ENCODE measurements around the gene HOXB4. TPM values are rescaled to one million over a fixed set of nuclear protein-coding genes. Genes with fewer than 3 reads are reported as not detected.

The HOXB4 gene
- total RNA-seq, 1 experiment from 2014 or later, result 11.3 TPM

DNA sequence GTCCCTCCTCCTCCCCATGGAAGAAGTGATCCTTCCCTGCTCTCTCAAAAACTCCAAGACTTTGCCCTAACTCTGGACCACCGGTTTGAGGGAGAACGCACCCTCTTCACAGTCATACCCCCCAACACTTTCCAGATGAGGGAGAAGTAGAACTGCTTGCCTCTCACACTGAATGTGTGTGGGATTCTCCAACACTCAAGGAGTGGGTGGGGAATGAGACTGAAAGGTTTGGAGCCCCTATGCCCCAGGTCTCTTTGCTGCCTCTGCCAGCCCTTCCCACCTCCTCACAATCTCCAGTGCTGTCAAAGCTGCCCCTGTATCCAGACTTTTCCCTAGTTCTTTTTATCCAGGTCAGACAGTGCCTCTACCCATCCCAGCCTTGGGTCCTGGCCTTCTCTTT is 11.4 kb downstream of the HOXB4 start:
- no peak overlapping the region for H2AFZ ChIP-seq (ENCODE audit: low read depth, low read length, poor library complexity, severe bottlenecking)
- intact Hi-C loops (cut with micrococcal nuclease), result no loop called here
- no peak overlapping the region for H3K4me3 ChIP-seq (replicated peaks in 1 of 2; ENCODE audit: low read depth in 1 of 2, low read length in 2 of 2)
- no peak overlapping the region for H3K4me2 ChIP-seq (ENCODE audit: low read length)
- no peak overlapping the region for H3K27ac ChIP-seq (ENCODE audit: low read depth, low read length)
- ATAC-seq, result no peak
- H4K20me1 ChIP-seq (ENCODE audit: insufficient read depth), result no peaks in the 10 kb centered on the region
- BruUV-seq (replicated peaks), result no TSS peak
- H3K36me3 ChIP-seq (ENCODE audit: control insufficient read depth in 1 of 2, insufficient read depth in 2 of 2, low read length in 2 of 2), result no peaks in the 10 kb centered on the region; a peak in 1 of 4 replicates
- H3K9me3 ChIP-seq (ENCODE audit: control insufficient read depth in 1 of 2, insufficient read depth in 1 of 2, low read depth in 1 of 2, low read length in 2 of 2), result no peaks in the 10 kb centered on the region
- CTCF ChIA-PET, result no interaction called here
- TF ChIP-seq, protein P1, sequence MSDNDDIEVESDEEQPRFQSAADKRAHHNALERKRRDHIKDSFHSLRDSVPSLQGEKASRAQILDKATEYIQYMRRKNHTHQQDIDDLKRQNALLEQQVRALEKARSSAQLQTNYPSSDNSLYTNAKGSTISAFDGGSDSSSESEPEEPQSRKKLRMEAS (IDR thresholded peaks at IDR 0.05), result no peak
- TF ChIP-seq FOSL1 (IDR thresholded peaks at IDR 0.05; ENCODE audit: low read depth) (no peak), TCF7L2 (IDR thresholded peaks at IDR 0.05; ENCODE audit: borderline replicate concordance, extremely low read depth, insufficient read depth, insufficient read length) (no peak)
- TF ChIP-seq, protein P2, sequence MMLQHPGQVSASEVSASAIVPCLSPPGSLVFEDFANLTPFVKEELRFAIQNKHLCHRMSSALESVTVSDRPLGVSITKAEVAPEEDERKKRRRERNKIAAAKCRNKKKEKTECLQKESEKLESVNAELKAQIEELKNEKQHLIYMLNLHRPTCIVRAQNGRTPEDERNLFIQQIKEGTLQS (IDR thresholded peaks at IDR 0.05), result no peak
- no peaks in the 10 kb centered on the region for H3K4me1 ChIP-seq (ENCODE audit: control insufficient read depth in 1 of 2, insufficient read depth in 2 of 2, low read length in 2 of 2)
- DNase-seq (ENCODE audit: low read depth, low spot score), result no peak
- H3K27me3 ChIP-seq (ENCODE audit: insufficient read depth, low read length), result no peaks in the 10 kb centered on the region
- H3K9me2 ChIP-seq (ENCODE audit: insufficient read depth), result no peaks in the 10 kb centered on the region
- H3K79me2 ChIP-seq (ENCODE audit: insufficient read depth, low read length), result peaks cover 48% of the 10 kb centered on the region
- RAD21 ChIA-PET (ENCODE audit: low non-redundant PET in 1 of 2, low total read pairs in 2 of 2, uncharacterized antibody in 2 of 2, unreplicated experiment in 2 of 2), result no interaction called here
- POLR2A ChIA-PET, result no interaction called here
- H3K9ac ChIP-seq (ENCODE audit: low read length), result no peak overlapping the region

DNA sequence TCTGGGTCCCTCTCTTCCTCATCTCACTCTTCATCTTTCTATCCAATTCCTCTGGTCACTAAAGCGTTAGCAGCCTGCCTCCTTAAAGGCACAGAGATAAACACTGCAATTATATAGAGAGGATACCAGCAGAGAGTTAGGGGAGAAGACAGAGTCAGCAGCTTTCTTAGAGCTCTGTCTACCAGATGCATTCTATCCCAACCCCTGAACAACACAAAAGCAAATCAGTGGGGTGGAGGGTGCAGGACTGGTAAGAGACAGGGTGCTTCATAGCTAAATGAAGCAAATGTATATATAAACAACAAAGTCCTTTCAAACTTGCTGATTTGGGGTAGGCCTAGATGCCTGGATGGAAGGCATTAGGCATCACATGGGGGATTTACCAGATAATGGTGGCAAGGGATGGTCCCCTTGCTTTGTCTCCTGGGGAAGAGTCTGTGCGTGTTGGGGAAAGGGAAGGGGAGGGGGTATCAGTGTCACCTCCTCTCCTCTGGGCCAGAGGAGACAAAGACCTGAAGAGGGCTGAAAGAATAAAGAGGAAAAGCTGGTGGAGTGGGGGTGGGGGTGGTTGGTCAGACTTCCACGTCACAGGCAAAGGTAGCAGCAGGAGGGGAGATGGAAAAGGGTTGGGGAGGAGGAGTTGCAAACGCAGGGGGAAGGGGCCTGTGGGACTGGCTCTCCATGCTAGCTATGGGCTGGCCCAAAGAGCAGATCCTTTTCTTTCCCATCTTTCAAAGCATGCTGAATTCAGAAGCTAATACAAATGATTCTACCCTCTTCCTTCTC is 12.0 kb downstream of the HOXB4 start:
- Histone ChIP-seq H2AFZ (ENCODE audit: low read depth, low read length, poor library complexity, severe bottlenecking) (no peak overlapping the region), H4K20me1 (ENCODE audit: insufficient read depth) (no peaks in the 10 kb centered on the region), H3K79me2 (ENCODE audit: insufficient read depth, low read length) (peaks cover 43% of the 10 kb centered on the region), H3K4me2 (ENCODE audit: low read length) (no peak overlapping the region), H3K4me3 (replicated peaks in 1 of 2; ENCODE audit: low read depth in 1 of 2, low read length in 2 of 2) (no peak overlapping the region), H3K9me3 (ENCODE audit: control insufficient read depth in 1 of 2, insufficient read depth in 1 of 2, low read depth in 1 of 2, low read length in 2 of 2) (no peaks in the 10 kb centered on the region), H3K4me1 (ENCODE audit: control insufficient read depth in 1 of 2, insufficient read depth in 2 of 2, low read length in 2 of 2) (no peaks in the 10 kb centered on the region), H3K9me2 (ENCODE audit: insufficient read depth) (no peaks in the 10 kb centered on the region), H3K36me3 (ENCODE audit: control insufficient read depth in 1 of 2, insufficient read depth in 2 of 2, low read length in 2 of 2) (no peaks in the 10 kb centered on the region), H3K9ac (ENCODE audit: low read length) (no peak overlapping the region), H3K27me3 (ENCODE audit: insufficient read depth, low read length) (no peaks in the 10 kb centered on the region), H3K27ac (ENCODE audit: low read depth, low read length) (no peak overlapping the region)
- intact Hi-C loops (cut with micrococcal nuclease), result no loop called here
- ATAC-seq (no peak), DNase-seq (ENCODE audit: low read depth, low spot score) (no peak)
- BruUV-seq (replicated peaks), result no TSS peak
- ChIA-PET POLR2A (no interaction called here), RAD21 (ENCODE audit: low non-redundant PET in 1 of 2, low total read pairs in 2 of 2, uncharacterized antibody in 2 of 2, unreplicated experiment in 2 of 2) (no interaction called here), CTCF (no interaction called here)
- no peak for TF ChIP-seq RAD21 (IDR thresholded peaks at IDR 0.05; ENCODE audit: low read depth)
- TF ChIP-seq ZNF274 (IDR thresholded peaks at IDR 0.05; ENCODE audit: low read depth, low read length), result no peak
- no peak for TF ChIP-seq ELF1 (IDR thresholded peaks at IDR 0.05; ENCODE audit: borderline replicate concordance, low read depth)
- TF ChIP-seq CBX3 (IDR thresholded peaks at IDR 0.05; ENCODE audit: low read depth), result no peak
- TF ChIP-seq, protein P3, sequence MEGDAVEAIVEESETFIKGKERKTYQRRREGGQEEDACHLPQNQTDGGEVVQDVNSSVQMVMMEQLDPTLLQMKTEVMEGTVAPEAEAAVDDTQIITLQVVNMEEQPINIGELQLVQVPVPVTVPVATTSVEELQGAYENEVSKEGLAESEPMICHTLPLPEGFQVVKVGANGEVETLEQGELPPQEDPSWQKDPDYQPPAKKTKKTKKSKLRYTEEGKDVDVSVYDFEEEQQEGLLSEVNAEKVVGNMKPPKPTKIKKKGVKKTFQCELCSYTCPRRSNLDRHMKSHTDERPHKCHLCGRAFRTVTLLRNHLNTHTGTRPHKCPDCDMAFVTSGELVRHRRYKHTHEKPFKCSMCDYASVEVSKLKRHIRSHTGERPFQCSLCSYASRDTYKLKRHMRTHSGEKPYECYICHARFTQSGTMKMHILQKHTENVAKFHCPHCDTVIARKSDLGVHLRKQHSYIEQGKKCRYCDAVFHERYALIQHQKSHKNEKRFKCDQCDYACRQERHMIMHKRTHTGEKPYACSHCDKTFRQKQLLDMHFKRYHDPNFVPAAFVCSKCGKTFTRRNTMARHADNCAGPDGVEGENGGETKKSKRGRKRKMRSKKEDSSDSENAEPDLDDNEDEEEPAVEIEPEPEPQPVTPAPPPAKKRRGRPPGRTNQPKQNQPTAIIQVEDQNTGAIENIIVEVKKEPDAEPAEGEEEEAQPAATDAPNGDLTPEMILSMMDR (IDR thresholded peaks at IDR 0.05 in 2 of 3, conservative IDR thresholded peaks at IDR 0.05 in 1 of 3; ENCODE audit: borderline replicate concordance in 1 of 3, insufficient read depth in 1 of 3, low read depth in 2 of 3, low read length in 2 of 3), result no peak
- TF ChIP-seq TCF7L2 (IDR thresholded peaks at IDR 0.05; ENCODE audit: borderline replicate concordance, extremely low read depth, insufficient read depth, insufficient read length), result no peak
- TF ChIP-seq YY1 (IDR thresholded peaks at IDR 0.05; ENCODE audit: extremely low read depth, insufficient replicate concordance, low read depth, low read length), result no peak
- TF ChIP-seq POLR2AphosphoS5 (IDR thresholded peaks at IDR 0.05; ENCODE audit: low read depth, low read length), result no peak
- TF ChIP-seq, protein P1 (IDR thresholded peaks at IDR 0.05), result no peak
- TF ChIP-seq REST (IDR thresholded peaks at IDR 0.05; ENCODE audit: low read depth), result no peak
